Uterus (tissue), 4 donors: Measurements from ENCODE around the gene SLC5A12. TPM values are rescaled to one million over a fixed set of nuclear protein-coding genes. Genes with fewer than 3 reads are reported as not detected.

Experiments used
- DNase-seq, 2 donors: peaks; one replicate each; pipeline ENCODE4 v3.0.0-alpha.2; 2019 to 2020
- H3K27ac ChIP-seq, 2 donors: fragments of 200-600 bp; sonication (generic); 1 replicate in 1 of 2; 2 replicates in 1 of 2; pipeline ENCODE4 v1.5.1; 2016 to 2018
- H3K27me3 ChIP-seq, 2 donors: fragments of 200-600 bp; sonication (generic); one replicate each; pipeline ENCODE4 v1.5.1; 2018 to 2019; ENCODE audit warnings: control low read depth in 1 of 2
- H3K36me3 ChIP-seq, 2 donors: fragments of 200-600 bp; sonication (generic); one replicate each; pipeline ENCODE4 v1.5.1; 2019; ENCODE audit warnings: control low read depth in 1 of 2
- H3K4me1 ChIP-seq, 2 donors: fragments of 200-600 bp; sonication (generic); one replicate each; pipeline ENCODE4 v1.5.1; 2018 to 2019; ENCODE audit warnings: control low read depth in 1 of 2
- H3K4me3 ChIP-seq, 2 donors: fragments of 200-600 bp; sonication (generic); 1 replicate in 1 of 2; 2 replicates in 1 of 2; pipeline ENCODE4 v1.5.1; 2018 to 2019; ENCODE audit warnings: mild to moderate bottlenecking in 1 of 2
- H3K9me3 ChIP-seq, 2 donors: fragments of 200-600 bp; sonication (generic); one replicate each; pipeline ENCODE4 v1.5.1; 2019; ENCODE audit warnings: control low read depth in 1 of 2
- CTCF ChIP-seq, 4 experiments: fragments of 200-600 bp in 2 of 4; fragments of 450-650 bp in 2 of 4; sonication (generic) in 2 of 4; IDR thresholded peaks; one replicate each; pipeline ENCODE4 v1.5.1; 2016 to 2019; ENCODE audit warnings: antibody characterized with exemption in 4 of 4, mild to moderate bottlenecking in 2 of 4, moderate library complexity in 1 of 4
- POLR2A ChIP-seq, 2 donors: fragments of 450-650 bp; IDR thresholded peaks; one replicate each; pipeline ENCODE4 v1.6.1; 2016; ENCODE audit warnings: antibody characterized with exemption in 2 of 2, mild to moderate bottlenecking in 1 of 2, moderate library complexity in 1 of 2
- intact Hi-C: fragments of 100-400 bp; cut with DNase I; formaldehyde crosslinking; loops from one replicate; pipeline ENCODE4 v1.15.1; 2023; ENCODE audit warnings: low total_unique reads
- total RNA-seq, 4 donors: library from RNA; depleted of rRNA in 3 of 4; stranded (reverse); fragments of >200 nt in 3 of 4; gene quantifications; one replicate each; pipeline versions ENCODE4 v1.1.0 to v1.2.4, GENCODE V29; 2014 to 2023
- donor health status: DM: yes; HTN: yes; CAD: no.

The SLC5A12 gene
- total RNA-seq, 4 donors from 2014 or later, result 0.14 TPM; not detected in 3

- no peak for TF ChIP-seq POLR2A (IDR thresholded peaks at IDR 0.05)
- TF ChIP-seq CTCF (IDR thresholded peaks at IDR 0.05), result no peak
- DNase-seq, result no peak
- Histone ChIP-seq H3K27ac (no peak overlapping the region), H3K4me1 (no peaks in the 10 kb centered on the region), H3K4me3 (no peak overlapping the region), H3K27me3 (no peaks in the 10 kb centered on the region), H3K9me3 (no peaks in the 10 kb centered on the region), H3K36me3 (no peaks in the 10 kb centered on the region)
- intact Hi-C loops, result no loop called here
Measured at GRCh38 chr11:26703411-26704191, 18.3 kb downstream of the SLC5A12 start.

GRCh38 chr11:26702406-26702805 is 19.5 kb downstream of the SLC5A12 start:
- no peak overlapping the region for H3K27ac ChIP-seq
- TF ChIP-seq POLR2A (IDR thresholded peaks at IDR 0.05), result no peak
- TF ChIP-seq CTCF (IDR thresholded peaks at IDR 0.05), result no peak
- intact Hi-C loops, result no loop called here

DNA sequence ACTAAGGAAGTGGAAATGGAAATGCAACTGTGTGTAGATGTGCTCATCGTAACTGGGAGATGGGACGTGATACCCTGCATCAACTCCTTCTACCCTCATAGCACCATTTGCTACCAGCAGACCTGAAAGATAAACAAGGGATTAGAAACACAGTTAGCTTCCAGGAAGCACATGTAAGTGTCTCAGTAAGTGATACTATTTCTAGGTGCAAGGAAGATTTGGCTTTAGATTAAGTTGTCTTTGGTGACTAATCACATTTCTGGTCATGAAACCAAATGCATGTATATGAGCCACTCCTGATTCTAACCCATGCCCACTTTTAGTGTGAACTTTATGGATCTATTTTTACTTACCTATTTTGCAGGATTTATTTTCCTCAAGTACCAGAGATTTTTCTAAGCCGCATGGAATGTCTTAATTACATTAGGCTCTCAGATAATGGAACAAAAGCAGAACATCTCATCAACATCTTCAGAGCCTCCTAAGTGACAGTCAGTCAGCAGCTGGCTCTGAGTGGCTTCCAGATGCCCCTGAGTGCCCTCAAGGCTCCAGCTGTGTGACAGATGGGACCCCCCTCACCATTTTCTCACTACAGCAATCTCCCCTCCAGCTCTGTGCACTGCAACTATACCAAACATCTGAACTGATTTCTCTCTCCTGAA is 21.2 kb downstream of the SLC5A12 start:
- H3K4me1 ChIP-seq, result no peaks in the 10 kb centered on the region
- no peak for DNase-seq
- TF ChIP-seq CTCF (IDR thresholded peaks at IDR 0.05) (no peak), POLR2A (IDR thresholded peaks at IDR 0.05) (no peak)
- no peaks in the 10 kb centered on the region for H3K36me3 ChIP-seq
- intact Hi-C loops, result no loop called here
- no peak overlapping the region for H3K4me3 ChIP-seq
- H3K27me3 ChIP-seq, result no peaks in the 10 kb centered on the region
- no peaks in the 10 kb centered on the region for H3K9me3 ChIP-seq
- no peak overlapping the region for H3K27ac ChIP-seq

More at GRCh38 chr11:26702406-26702805, 19.5 kb downstream of the SLC5A12 start:
- Histone ChIP-seq H3K4me3 (no peak overlapping the region), H3K4me1 (no peaks in the 10 kb centered on the region), H3K9me3 (no peaks in the 10 kb centered on the region), H3K27me3 (no peaks in the 10 kb centered on the region), H3K36me3 (no peaks in the 10 kb centered on the region)
- DNase-seq, result no peak

DNA sequence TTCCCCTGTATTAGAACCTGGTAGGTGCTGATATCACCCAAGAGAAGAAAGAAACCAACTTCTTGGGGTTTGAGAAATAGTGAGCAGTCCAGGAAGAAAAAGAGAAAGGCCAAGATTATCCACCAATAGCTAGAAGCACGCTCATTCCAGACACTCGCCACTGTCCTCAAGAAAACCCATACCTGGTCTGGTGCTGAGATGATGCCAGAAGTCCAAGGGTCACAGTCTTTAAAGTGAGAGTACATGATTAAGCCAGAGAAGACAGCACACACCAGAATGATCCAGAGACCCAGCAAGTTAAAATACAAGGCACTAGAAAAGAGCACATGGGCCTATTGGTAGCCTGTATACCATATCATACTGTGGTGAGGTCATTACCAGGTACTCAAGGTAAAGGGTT is 23.6 kb downstream of the SLC5A12 start:
- Histone ChIP-seq H3K4me3 (no peak overlapping the region), H3K27ac (no peak overlapping the region)
- no peak for TF ChIP-seq CTCF (IDR thresholded peaks at IDR 0.05)
- TF ChIP-seq POLR2A (IDR thresholded peaks at IDR 0.05), result no peak

GRCh38 chr11:26696330-26696729 is 25.5 kb downstream of the SLC5A12 start:
- Histone ChIP-seq H3K27ac (no peak overlapping the region), H3K4me3 (no peak overlapping the region), H3K9me3 (no peaks in the 10 kb centered on the region), H3K36me3 (no peaks in the 10 kb centered on the region), H3K4me1 (no peaks in the 10 kb centered on the region), H3K27me3 (no peaks in the 10 kb centered on the region)
- TF ChIP-seq POLR2A (IDR thresholded peaks at IDR 0.05), result no peak
- no peak for TF ChIP-seq CTCF (IDR thresholded peaks at IDR 0.05)
- no peak for DNase-seq
- intact Hi-C loops, result no loop called here

More for the DNA sequence above, 23.6 kb downstream of the SLC5A12 start:
- no peak for DNase-seq
- H3K27me3 ChIP-seq, result no peaks in the 10 kb centered on the region
- intact Hi-C loops, result no loop called here
- no peaks in the 10 kb centered on the region for H3K4me1 ChIP-seq
- H3K36me3 ChIP-seq, result no peaks in the 10 kb centered on the region
- H3K9me3 ChIP-seq, result no peaks in the 10 kb centered on the region
